ENCODE data around the gene FKTN.

DNA sequence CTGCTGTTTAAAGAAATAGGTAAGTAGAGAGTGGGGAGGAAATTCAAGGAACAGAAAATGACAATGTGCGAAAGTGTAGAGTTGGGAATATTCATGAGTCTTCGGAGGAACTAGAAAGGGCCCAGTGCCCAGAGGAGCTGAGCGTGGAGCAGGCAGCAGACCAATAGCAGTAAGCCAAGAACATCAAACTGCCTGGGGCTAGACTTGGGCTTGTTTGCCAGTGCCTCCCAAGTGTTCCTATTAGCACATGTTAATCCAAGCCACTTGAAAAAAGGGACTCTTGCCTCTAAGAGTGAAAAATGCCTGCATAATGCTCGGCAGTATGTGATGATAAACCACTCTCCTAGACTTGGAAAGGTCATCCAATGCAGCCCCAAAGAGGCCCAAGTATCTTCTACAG lies 103.1 kb downstream of the FKTN start:
- TF ChIP-seq, protein P1, sequence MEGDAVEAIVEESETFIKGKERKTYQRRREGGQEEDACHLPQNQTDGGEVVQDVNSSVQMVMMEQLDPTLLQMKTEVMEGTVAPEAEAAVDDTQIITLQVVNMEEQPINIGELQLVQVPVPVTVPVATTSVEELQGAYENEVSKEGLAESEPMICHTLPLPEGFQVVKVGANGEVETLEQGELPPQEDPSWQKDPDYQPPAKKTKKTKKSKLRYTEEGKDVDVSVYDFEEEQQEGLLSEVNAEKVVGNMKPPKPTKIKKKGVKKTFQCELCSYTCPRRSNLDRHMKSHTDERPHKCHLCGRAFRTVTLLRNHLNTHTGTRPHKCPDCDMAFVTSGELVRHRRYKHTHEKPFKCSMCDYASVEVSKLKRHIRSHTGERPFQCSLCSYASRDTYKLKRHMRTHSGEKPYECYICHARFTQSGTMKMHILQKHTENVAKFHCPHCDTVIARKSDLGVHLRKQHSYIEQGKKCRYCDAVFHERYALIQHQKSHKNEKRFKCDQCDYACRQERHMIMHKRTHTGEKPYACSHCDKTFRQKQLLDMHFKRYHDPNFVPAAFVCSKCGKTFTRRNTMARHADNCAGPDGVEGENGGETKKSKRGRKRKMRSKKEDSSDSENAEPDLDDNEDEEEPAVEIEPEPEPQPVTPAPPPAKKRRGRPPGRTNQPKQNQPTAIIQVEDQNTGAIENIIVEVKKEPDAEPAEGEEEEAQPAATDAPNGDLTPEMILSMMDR (IDR thresholded peaks at IDR 0.05), result no peak
- TF ChIP-seq GABPB1 (CRISPR knock-in tag; IDR thresholded peaks at IDR 0.05) (no peak), ZNF416 (CRISPR knock-in tag; IDR thresholded peaks at IDR 0.05) (no peak), ELF4 (CRISPR knock-in tag; IDR thresholded peaks at IDR 0.05; ENCODE audit: low read depth) (no peak)

Measured in WTC11 (cell line).